ENCODE measurements around the gene TMEM212.

DNA sequence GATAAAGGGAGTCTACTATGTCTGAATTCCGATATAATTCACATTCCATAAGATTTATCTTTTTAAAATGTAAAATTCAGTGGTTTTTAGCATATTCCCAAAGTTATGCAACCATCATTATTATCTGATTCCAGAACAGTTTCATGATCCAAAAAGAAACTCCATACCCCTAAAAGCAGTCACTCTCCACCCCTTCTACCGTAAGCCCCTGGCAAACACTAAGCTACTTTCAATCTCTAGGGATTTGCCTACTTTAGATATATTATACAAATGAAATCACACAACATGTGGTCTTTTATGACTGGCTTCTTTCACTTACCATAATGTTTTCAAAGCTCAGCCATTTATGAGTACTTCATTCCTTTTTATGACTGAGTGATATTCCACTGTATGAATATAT, 65.6 kb downstream of the TMEM212 start:
- TF ChIP-seq POLR2AphosphoS5 (IDR thresholded peaks at IDR 0.05) (no peak), POLR2A (IDR thresholded peaks at IDR 0.05) (no peak)
